Fibroblast of villous mesenchyme (primary cell): ENCODE measurements around the gene SLC25A14. TPM values are rescaled to one million over a fixed set of nuclear protein-coding genes. Genes with fewer than 3 reads are reported as not detected.

Experiments used
- DNase-seq: peaks from one replicate; pipeline ENCODE4 v3.0.0-alpha.2; 2010; ENCODE audit warnings: low read depth
- H3K4me3 ChIP-seq: 2 replicates; pipeline ENCODE4 v1.5.1; 2011; ENCODE audit warnings: low read depth, mild to moderate bottlenecking, low read length
- CTCF ChIP-seq: IDR thresholded peaks from 2 replicates; pipeline ENCODE4 v1.5.1; 2012; ENCODE audit warnings: low read depth, mild to moderate bottlenecking, low read length; ENCODE audit not compliant: insufficient read depth
- total RNA-seq: library from RNA; depleted of rRNA; stranded (reverse); fragments of >200 nt; gene quantifications from 2 replicates; pipeline ENCODE4 v1.2.3, GENCODE V29; 2012

Gene SLC25A14
- total RNA-seq, 1 donor: 12.5 TPM

GRCh38 chrX:130378024-130378669, 38.4 kb downstream of the SLC25A14 start:
- TF ChIP-seq CTCF: no peak
- H3K4me3 ChIP-seq: no peak overlapping the region
- DNase-seq: peak; percentile 2

- no peak within 1 kb of the TSS for H3K4me3 ChIP-seq
- DNase-seq: no peak
- no peak for TF ChIP-seq CTCF
Measured at GRCh38 chrX:130385520-130385919, 45.8 kb downstream of the SLC25A14 start, which contains the start of gene GPR119. TSS of gene GPR119 (minus strand) at chrX:130385674. CDS start at chrX:130385447, 227 bp downstream.

- no peak for DNase-seq
- TF ChIP-seq CTCF: no peak
- H3K4me3 ChIP-seq: no peak overlapping the region
Measured at GRCh38 chrX:130386408-130386808, 46.7 kb downstream of the SLC25A14 start.

- no peak overlapping the region for H3K4me3 ChIP-seq
- DNase-seq: peak; percentile 38
- peak; percentile 66 for TF ChIP-seq CTCF
Measured at GRCh38 chrX:130393451-130394074, 53.8 kb downstream of the SLC25A14 start.

GRCh38 chrX:130395341-130395740, 55.6 kb downstream of the SLC25A14 start:
- no peak for DNase-seq
- TF ChIP-seq CTCF: no peak
- H3K4me3 ChIP-seq: no peak overlapping the region

GRCh38 chrX:130401415-130402207, 61.9 kb downstream of the SLC25A14 start, which contains the start of gene RBMX2:
TSS of gene RBMX2 (plus strand) at chrX:130401987. CDS start at chrX:130402033, 46 bp downstream.
- peak; percentile 71 for DNase-seq
- TF ChIP-seq CTCF: no peak
- H3K4me3 ChIP-seq: peak within 1 kb of the TSS; percentile 64
